A549 (cell line): ENCODE measurements around the gene MGAT5. TPM values are rescaled to one million over a fixed set of nuclear protein-coding genes. Genes with fewer than 3 reads are reported as not detected.

ENCODE experiments used
- ATAC-seq, 2 experiments: fragments of 200-7000 bp in 1 of 2; fragments of >200 bp in 1 of 2; cut with Nextera tagmentation in 1 of 2; cut with Tn5 transposase in 1 of 2; 3 replicates each; pipeline versions ENCODE4 v1.8.0 to v1.9.1; 2018 to 2020; ENCODE audit warnings: mild to moderate bottlenecking in 1 of 2, moderate library complexity in 1 of 2
- CTCF ChIA-PET: fragments of 300-600 bp; sonication (Branson Sonifier 250); formaldehyde crosslinking; extraction: SDS; loops from one replicate; lab custom pipeline; 2021; ENCODE audit warnings: antibody characterized with exemption, inconsistent platforms; lab: Yijun Ruan, JAX
- POLR2A ChIA-PET: fragments of 350-600 bp; formaldehyde crosslinking; extraction: SDS; loops from one replicate; lab custom pipeline; 2021; ENCODE audit warnings: antibody characterized with exemption, inconsistent platforms; lab: Yijun Ruan, JAX
- DNase-seq, 2 experiments: peaks; one replicate each; pipeline versions ENCODE4 v3.0.0 to v3.0.0-alpha.2; 2011 to 2016; ENCODE audit warnings: low read depth in 1 of 2, low spot score in 1 of 2
- FAIRE-seq: peaks from 2 replicates; lab custom pipeline; 2011; peaks lifted over from hg19 to GRCh38; lab: Jason Lieb, UNC
- H3K27ac ChIP-seq, 2 experiments: fragments of >200 bp; sonication (Bioruptor Twin); formaldehyde crosslinking; 3 replicates each; pipeline ENCODE4 v1.5.1; 2016 to 2017
- H3K4me1 ChIP-seq: fragments of >200 bp; sonication (Bioruptor Twin); formaldehyde crosslinking; 3 replicates; pipeline ENCODE4 v1.6.1; 2016
- H3K4me2 ChIP-seq: fragments of >200 bp; sonication (Bioruptor Twin); formaldehyde crosslinking; 3 replicates; pipeline ENCODE4 v1.6.1; 2016
- H3K4me3 ChIP-seq: fragments of >200 bp; sonication (Bioruptor Twin); formaldehyde crosslinking; 3 replicates; pipeline ENCODE4 v1.5.1; 2016
- H3K9me3 ChIP-seq: fragments of >200 bp; sonication (Bioruptor Twin); formaldehyde crosslinking; 3 replicates; pipeline ENCODE4 v1.6.1; 2016
- CBX8 ChIP-seq: fragments of 200-600 bp; sonication (generic); IDR thresholded peaks from 2 replicates; pipeline ENCODE4 v1.6.1; 2016
- CHD4 ChIP-seq: fragments of 200-600 bp; sonication (generic); IDR thresholded peaks from 2 replicates; pipeline ENCODE4 v1.6.1; 2016; ENCODE audit warnings: antibody characterized with exemption, mild to moderate bottlenecking, borderline replicate concordance
- EHF ChIP-seq: fragments of 250-450 bp; sonication (Bioruptor Pico); IDR thresholded peaks from 2 replicates; pipeline ENCODE4 v1.5.0; 2020; ENCODE audit warnings: mild to moderate bottlenecking
- EHMT2 ChIP-seq: fragments of 200-600 bp; sonication (generic); IDR thresholded peaks from 2 replicates; pipeline ENCODE4 v1.6.1; 2016; ENCODE audit warnings: antibody characterized with exemption, low read depth, mild to moderate bottlenecking, moderate library complexity
- ELK1 ChIP-seq: fragments of 150-350 bp; IDR thresholded peaks from 2 replicates; pipeline ENCODE4 v1.6.1; 2014; ENCODE audit warnings: low read depth, mild to moderate bottlenecking, low read length
- FOSB ChIP-seq: fragments of 250-450 bp; sonication (Bioruptor Pico); IDR thresholded peaks from 2 replicates; pipeline ENCODE4 v1.5.0; 2020; ENCODE audit warnings: mild to moderate bottlenecking, moderate library complexity
- FOSL2 ChIP-seq, 2 experiments: fragments of 450-650 bp in 1 of 2; fragments of >200 bp in 1 of 2; sonication (Bioruptor Twin) in 1 of 2; formaldehyde crosslinking; IDR thresholded peaks; 2 replicates each; pipeline versions ENCODE4 v1.5.0 to v1.6.1; 2016 to 2020; ENCODE audit warnings: mild to moderate bottlenecking in 1 of 2, moderate library complexity in 1 of 2
- FOXS1 ChIP-seq: fragments of 250-450 bp; sonication (Bioruptor Pico); IDR thresholded peaks from 2 replicates; pipeline ENCODE4 v1.5.0; 2020; ENCODE audit warnings: mild to moderate bottlenecking, moderate library complexity
- GATA3 ChIP-seq: IDR thresholded peaks from 2 replicates; pipeline ENCODE4 v1.6.1; 2012; ENCODE audit warnings: borderline replicate concordance
- KDM5A ChIP-seq: fragments of 200-600 bp; sonication (generic); IDR thresholded peaks from 2 replicates; pipeline ENCODE4 v1.6.1; 2016; ENCODE audit warnings: antibody characterized with exemption, mild to moderate bottlenecking
- MAX ChIP-seq: IDR thresholded peaks from 2 replicates; pipeline ENCODE4 v1.6.1; 2012
- MAZ ChIP-seq: fragments of 150-350 bp; IDR thresholded peaks from 2 replicates; pipeline ENCODE4 v1.6.1; 2014; ENCODE audit warnings: antibody characterized with exemption, low read depth, low read length, borderline replicate concordance
- NR3C1 ChIP-seq: fragments of >200 bp; sonication (Bioruptor Twin); formaldehyde crosslinking; IDR thresholded peaks from 3 replicates; pipeline ENCODE4 v1.6.1; 2017
- POLR2AphosphoS2 ChIP-seq: conservative IDR thresholded peaks from 2 replicates; pipeline ENCODE4 v1.6.1; 2012; ENCODE audit warnings: low read length, improper control_type of control experiment, inconsistent platforms
- REST ChIP-seq: fragments of 200-600 bp; sonication (generic); IDR thresholded peaks from 2 replicates; pipeline ENCODE4 v1.6.1; 2016; ENCODE audit warnings: antibody characterized with exemption, mild to moderate bottlenecking, moderate library complexity
- RFX5 ChIP-seq: fragments of 450-650 bp; IDR thresholded peaks from 2 replicates; pipeline ENCODE4 v1.7.1; 2014; ENCODE audit warnings: antibody characterized with exemption, mild to moderate bottlenecking, moderate library complexity
- RNF2 ChIP-seq: fragments of 200-600 bp; sonication (generic); IDR thresholded peaks from 2 replicates; pipeline ENCODE4 v1.6.1; 2016; ENCODE audit warnings: low read depth, mild to moderate bottlenecking, antibody characterized with exemption, moderate library complexity, borderline replicate concordance
- SMC3 ChIP-seq: fragments of >200 bp; sonication (Bioruptor Twin); formaldehyde crosslinking; IDR thresholded peaks from 3 replicates; pipeline ENCODE4 v1.6.1; 2018; ENCODE audit warnings: inconsistent platforms
- SREBF2 ChIP-seq: fragments of 450-650 bp; IDR thresholded peaks from 2 replicates; pipeline ENCODE4 v1.6.1; 2014; ENCODE audit warnings: mild to moderate bottlenecking, moderate library complexity
- TFCP2L1 ChIP-seq: fragments of 250-450 bp; sonication (Bioruptor Pico); IDR thresholded peaks from 2 replicates; pipeline ENCODE4 v1.5.0; 2021; ENCODE audit warnings: mild to moderate bottlenecking
- TP53 ChIP-seq: fragments of 250-450 bp; sonication (Bioruptor Pico); IDR thresholded peaks from 2 replicates; pipeline ENCODE4 v1.5.0; 2021; ENCODE audit warnings: mild to moderate bottlenecking, moderate library complexity
- WGBS: methylation state at CpG from one replicate; pipeline ENCODE4 v1.1.6; 2017; ENCODE audit errors: missing lambda C conversion rate; 5-methylcytosine and 5-hydroxymethylcytosine counted together
- polyA plus RNA-seq, 4 experiments: library from polyadenylated mRNA; depleted of rRNA in 3 of 4; stranded (reverse); fragments of >200 nt; fragmentation: RNase III in 1 of 4; extraction: RNeasy Plus Mini Kit Qiagen cat#74134 plus additional on column Dnase treatment in 1 of 4; gene quantifications; 2 replicates in 3 of 4; 3 replicates in 1 of 4; pipeline ENCODE4 v1.2.3, GENCODE V29; 2011 to 2017
- TF ChIP-seq, protein P1 (sequence below): fragments of >200 bp; sonication (Bioruptor Twin); formaldehyde crosslinking; IDR thresholded peaks from 3 replicates; pipeline ENCODE4 v1.6.1; 2016
- TF ChIP-seq, protein P2 (sequence below): fragments of 450-650 bp; IDR thresholded peaks from 2 replicates; pipeline ENCODE4 v1.6.1; 2014; ENCODE audit warnings: antibody characterized with exemption

Gene MGAT5
- polyA plus RNA-seq, 2 of the 4 experiments (the other 2 are of a cell fraction): 13.2 to 17.1 TPM

- ChIA-PET CTCF (interaction anchor here (1.1 kb wide), 1 partner anchor 9 kb away, joined by 3 read pairs; no protein-coding TSS in a partner anchor), POLR2A (no interaction called here)
- Histone ChIP-seq H3K27ac (no peak overlapping the region), H3K9me3 (0 out of 3 replicates have a peak, but pooled peaks cover 4% of the 10 kb centered on the region), H3K4me2 (no peak overlapping the region), H3K4me1 (no peaks in the 10 kb centered on the region), H3K4me3 (no peak overlapping the region)
- DNase-seq: no peak
- ATAC-seq: no peak
- no peak for TF ChIP-seq FOSB (CRISPR knock-in tag)
- no peak for TF ChIP-seq POLR2AphosphoS2
- TF ChIP-seq ELK1: no peak
- no peak for TF ChIP-seq TFCP2L1 (CRISPR knock-in tag)
- TF ChIP-seq RFX5: no peak
- TF ChIP-seq SREBF2: no peak
- TF ChIP-seq, protein P1, sequence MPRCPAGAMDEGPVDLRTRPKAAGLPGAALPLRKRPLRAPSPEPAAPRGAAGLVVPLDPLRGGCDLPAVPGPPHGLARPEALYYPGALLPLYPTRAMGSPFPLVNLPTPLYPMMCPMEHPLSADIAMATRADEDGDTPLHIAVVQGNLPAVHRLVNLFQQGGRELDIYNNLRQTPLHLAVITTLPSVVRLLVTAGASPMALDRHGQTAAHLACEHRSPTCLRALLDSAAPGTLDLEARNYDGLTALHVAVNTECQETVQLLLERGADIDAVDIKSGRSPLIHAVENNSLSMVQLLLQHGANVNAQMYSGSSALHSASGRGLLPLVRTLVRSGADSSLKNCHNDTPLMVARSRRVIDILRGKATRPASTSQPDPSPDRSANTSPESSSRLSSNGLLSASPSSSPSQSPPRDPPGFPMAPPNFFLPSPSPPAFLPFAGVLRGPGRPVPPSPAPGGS: no peak
- TF ChIP-seq, protein P2, sequence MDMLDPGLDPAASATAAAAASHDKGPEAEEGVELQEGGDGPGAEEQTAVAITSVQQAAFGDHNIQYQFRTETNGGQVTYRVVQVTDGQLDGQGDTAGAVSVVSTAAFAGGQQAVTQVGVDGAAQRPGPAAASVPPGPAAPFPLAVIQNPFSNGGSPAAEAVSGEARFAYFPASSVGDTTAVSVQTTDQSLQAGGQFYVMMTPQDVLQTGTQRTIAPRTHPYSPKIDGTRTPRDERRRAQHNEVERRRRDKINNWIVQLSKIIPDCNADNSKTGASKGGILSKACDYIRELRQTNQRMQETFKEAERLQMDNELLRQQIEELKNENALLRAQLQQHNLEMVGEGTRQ: no peak
- TF ChIP-seq NR3C1: no peak
- no peak for TF ChIP-seq FOXS1 (CRISPR knock-in tag)
- 76% methylated on average over 3 of the region's 3 CpGs for WGBS
- FAIRE-seq: no peak
Observed at GRCh38 chr2:134310107-134311079, 56.5 kb downstream of the MGAT5 start.

DNA sequence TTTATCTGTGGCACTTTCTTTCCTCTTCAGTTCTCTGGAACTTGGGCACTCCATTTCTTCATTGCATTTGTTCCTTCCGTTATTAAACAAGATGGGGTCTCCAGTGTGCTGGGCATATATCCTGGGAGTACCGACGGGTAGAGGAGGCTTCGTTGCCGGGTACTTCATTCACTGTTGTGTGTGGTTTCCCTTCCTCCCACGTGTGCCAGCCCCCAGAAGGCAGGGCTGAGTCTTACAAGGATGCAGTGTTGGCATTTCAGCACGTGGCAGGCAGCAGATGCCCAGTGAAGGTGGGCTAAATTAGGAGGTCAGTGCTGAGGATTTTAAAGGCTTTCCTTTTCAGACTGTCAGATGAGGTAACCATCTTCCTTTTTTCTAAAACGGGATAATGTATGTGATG, 58.6 kb downstream of the MGAT5 start:
- Histone ChIP-seq H3K27ac (no peak overlapping the region), H3K9me3 (0 out of 3 replicates have a peak, but pooled peaks cover 4% of the 10 kb centered on the region), H3K4me2 (no peak overlapping the region), H3K4me1 (no peaks in the 10 kb centered on the region), H3K4me3 (no peak overlapping the region)
- no peak for DNase-seq
- CTCF ChIA-PET: no interaction called here
- no peak for ATAC-seq
- no peak for TF ChIP-seq EHF (CRISPR knock-in tag)
- TF ChIP-seq KDM5A: no peak
- TF ChIP-seq GATA3: no peak
- TF ChIP-seq POLR2AphosphoS2: no peak
- no peak for TF ChIP-seq SMC3
- no peak for TF ChIP-seq TP53 (CRISPR knock-in tag)
- TF ChIP-seq CHD4: no peak
- no peak for TF ChIP-seq EHMT2
- WGBS: 84% methylated on average over 8 of the region's 8 CpGs
- POLR2A ChIA-PET: no interaction called here
- no peak for FAIRE-seq

GRCh38 chr2:134314202-134314601, 60.3 kb downstream of the MGAT5 start:
- Histone ChIP-seq H3K9me3 (no peaks in the 10 kb centered on the region), H3K4me1 (no peaks in the 10 kb centered on the region), H3K4me3 (no peak overlapping the region), H3K27ac (no peak overlapping the region), H3K4me2 (no peak overlapping the region)
- ATAC-seq (no peak), DNase-seq (no peak), FAIRE-seq (no peak)
- CTCF ChIA-PET: interaction anchor here (1.0 to 1.3 kb wide), 2 partner anchors 9 to 69 kb away, joined by 3 read pairs; no protein-coding TSS in a partner anchor
- WGBS: 56% methylated on average over 4 of the region's 4 CpGs
- POLR2A ChIA-PET: no interaction called here
- TF ChIP-seq FOSB (CRISPR knock-in tag) (no peak), FOSL2 (IDR thresholded peaks at IDR 0.05) (no peak), FOSL2 (CRISPR knock-in tag; IDR thresholded peaks at IDR 0.05) (no peak), RNF2 (no peak), REST (no peak), MAZ (no peak), EHF (CRISPR knock-in tag) (no peak), CBX8 (no peak), MAX (no peak)
- TF ChIP-seq, protein P1: no peak
